IPS-18a (cell line): ENCODE measurements around the gene PMIS2.

Experiments used
- H3K27ac ChIP-seq: one replicate; pipeline ENCODE4 v1.5.1; 2013; ENCODE audit warnings: low read length
- H3K27me3 ChIP-seq: one replicate; pipeline ENCODE4 v1.6.1; 2013; ENCODE audit warnings: mild to moderate bottlenecking, low read length; ENCODE audit not compliant: control insufficient read depth, insufficient read depth
- H3K36me3 ChIP-seq: one replicate; pipeline ENCODE4 v1.6.1; 2013; ENCODE audit warnings: low read depth, low read length; ENCODE audit not compliant: control insufficient read depth
- H3K4me1 ChIP-seq: one replicate; pipeline ENCODE4 v1.6.1; 2013; ENCODE audit warnings: low read depth, low read length; ENCODE audit not compliant: control insufficient read depth
- H3K4me3 ChIP-seq: one replicate; pipeline ENCODE4 v1.5.1; 2013; ENCODE audit warnings: low read length
- H3K9ac ChIP-seq: one replicate; pipeline ENCODE4 v1.6.1; 2013; ENCODE audit warnings: mild to moderate bottlenecking, low read length, moderate library complexity
- H3K9me3 ChIP-seq: one replicate; pipeline ENCODE4 v1.6.1; 2013; ENCODE audit warnings: low read depth, low read length; ENCODE audit not compliant: control insufficient read depth

Gene PMIS2

DNA sequence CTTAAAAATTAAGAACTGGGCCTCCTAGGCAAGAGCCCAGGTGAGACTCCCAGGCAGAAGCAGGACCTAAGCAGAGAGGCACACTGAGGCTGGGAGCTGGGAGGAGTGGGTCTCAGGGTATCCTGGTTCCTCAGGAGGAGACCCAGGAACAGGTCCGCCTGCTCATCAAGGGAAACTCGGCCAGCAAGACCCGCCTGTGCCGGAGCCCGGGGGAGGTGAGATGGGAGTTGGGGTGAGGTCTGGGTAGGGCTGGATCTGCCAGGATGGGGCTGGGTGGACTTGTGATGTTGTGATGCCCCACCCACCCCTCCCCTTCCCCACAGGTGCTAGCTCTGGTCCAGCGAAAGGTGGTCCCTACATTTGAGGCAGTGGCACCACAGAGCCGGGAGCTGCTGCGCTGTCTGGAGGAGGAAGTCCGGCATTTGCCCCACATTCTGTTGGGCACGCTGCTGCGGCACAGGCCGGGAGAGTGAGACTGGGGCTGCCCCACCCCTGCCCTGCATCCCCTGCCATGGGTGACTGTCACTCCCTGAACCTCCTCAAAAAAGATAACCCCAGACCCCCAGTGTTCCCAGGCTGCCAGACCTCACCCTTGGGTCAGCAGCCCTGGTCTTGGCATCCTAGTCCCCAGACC is 33.4 kb downstream of the PMIS2 start:
- no peaks in the 10 kb centered on the region for H3K4me1 ChIP-seq
- no peaks in the 10 kb centered on the region for H3K9me3 ChIP-seq
- H3K27ac ChIP-seq = no peak overlapping the region
- no peak overlapping the region for H3K4me3 ChIP-seq
- no peak overlapping the region for H3K9ac ChIP-seq
- H3K36me3 ChIP-seq = peaks cover 18% of the 10 kb centered on the region
- no peaks in the 10 kb centered on the region for H3K27me3 ChIP-seq

DNA sequence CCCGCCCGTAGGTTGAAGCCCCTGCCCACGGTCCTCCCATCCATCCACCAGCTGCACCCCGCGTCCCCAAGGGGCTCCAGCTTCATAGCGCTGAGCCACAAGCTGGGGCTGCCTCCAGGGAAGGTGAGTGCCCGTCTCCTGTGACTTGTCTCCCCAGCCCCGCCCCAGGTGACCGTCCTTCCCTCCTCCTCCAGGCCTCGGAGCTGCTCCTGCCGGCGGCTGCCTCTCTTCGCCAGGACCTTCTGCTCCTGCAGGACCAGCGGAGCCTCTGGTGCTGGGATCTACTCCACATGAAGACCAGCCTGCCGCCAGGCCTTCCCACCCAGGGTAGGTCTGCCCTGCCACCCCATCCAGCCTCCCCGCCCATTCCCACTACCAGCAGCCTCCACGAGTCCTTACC is 34.0 kb downstream of the PMIS2 start:
- no peak overlapping the region for H3K4me3 ChIP-seq
- no peak overlapping the region for H3K27ac ChIP-seq
- H3K4me1 ChIP-seq = no peaks in the 10 kb centered on the region
- H3K9me3 ChIP-seq = no peaks in the 10 kb centered on the region
- no peak overlapping the region for H3K9ac ChIP-seq
- H3K36me3 ChIP-seq = peaks cover 17% of the 10 kb centered on the region
- no peaks in the 10 kb centered on the region for H3K27me3 ChIP-seq

DNA sequence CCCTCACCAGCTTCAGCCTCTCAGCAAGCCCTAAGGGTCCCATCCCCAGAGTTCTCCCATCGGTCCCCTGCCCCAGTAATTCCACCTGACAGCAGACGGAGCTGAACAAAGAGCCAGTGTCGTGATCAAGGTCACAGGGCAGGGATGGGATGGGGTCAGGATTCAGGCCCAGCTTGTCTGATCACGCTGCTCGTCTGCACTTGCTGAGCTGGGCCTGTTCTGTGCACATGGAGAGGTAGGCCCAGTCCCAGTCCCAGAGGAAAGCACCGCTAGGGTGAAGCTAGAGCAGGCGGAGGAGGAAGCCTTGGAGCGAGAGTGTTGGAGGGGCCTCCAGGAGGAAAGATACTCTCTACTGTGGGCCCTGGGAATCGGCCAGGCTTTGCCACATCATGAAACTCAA is 35.7 kb downstream of the PMIS2 start:
- no peak overlapping the region for H3K4me3 ChIP-seq
- H3K27ac ChIP-seq = no peak overlapping the region
- H3K36me3 ChIP-seq = peaks cover 12% of the 10 kb centered on the region
- H3K9ac ChIP-seq = no peak overlapping the region
- no peaks in the 10 kb centered on the region for H3K4me1 ChIP-seq
- no peaks in the 10 kb centered on the region for H3K9me3 ChIP-seq
- no peaks in the 10 kb centered on the region for H3K27me3 ChIP-seq

DNA sequence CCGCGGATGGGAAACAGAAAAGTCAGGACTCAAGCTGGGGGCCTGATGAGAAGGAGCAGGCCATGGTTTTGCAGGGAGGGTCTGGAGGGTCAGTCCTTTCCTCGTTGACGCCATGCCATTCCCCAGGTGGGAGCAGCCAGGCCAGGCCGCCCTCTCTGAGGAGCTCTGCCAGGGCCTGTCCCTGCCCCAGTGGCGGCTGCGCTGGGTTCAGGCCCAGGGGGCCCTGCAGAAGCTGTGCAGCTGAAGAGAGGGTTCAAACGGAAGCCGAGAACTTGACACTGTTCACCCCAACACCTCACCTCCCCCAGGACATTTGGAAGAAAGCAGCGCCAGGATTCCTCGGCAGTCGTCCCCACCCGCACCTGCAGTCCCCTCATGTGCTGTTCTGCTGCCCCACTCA is 36.8 kb downstream of the PMIS2 start:
- Histone ChIP-seq H3K27me3 (no peaks in the 10 kb centered on the region), H3K9ac (no peak overlapping the region), H3K36me3 (peaks cover 12% of the 10 kb centered on the region), H3K4me3 (no peak overlapping the region), H3K27ac (no peak overlapping the region), H3K9me3 (no peaks in the 10 kb centered on the region), H3K4me1 (no peaks in the 10 kb centered on the region)

DNA sequence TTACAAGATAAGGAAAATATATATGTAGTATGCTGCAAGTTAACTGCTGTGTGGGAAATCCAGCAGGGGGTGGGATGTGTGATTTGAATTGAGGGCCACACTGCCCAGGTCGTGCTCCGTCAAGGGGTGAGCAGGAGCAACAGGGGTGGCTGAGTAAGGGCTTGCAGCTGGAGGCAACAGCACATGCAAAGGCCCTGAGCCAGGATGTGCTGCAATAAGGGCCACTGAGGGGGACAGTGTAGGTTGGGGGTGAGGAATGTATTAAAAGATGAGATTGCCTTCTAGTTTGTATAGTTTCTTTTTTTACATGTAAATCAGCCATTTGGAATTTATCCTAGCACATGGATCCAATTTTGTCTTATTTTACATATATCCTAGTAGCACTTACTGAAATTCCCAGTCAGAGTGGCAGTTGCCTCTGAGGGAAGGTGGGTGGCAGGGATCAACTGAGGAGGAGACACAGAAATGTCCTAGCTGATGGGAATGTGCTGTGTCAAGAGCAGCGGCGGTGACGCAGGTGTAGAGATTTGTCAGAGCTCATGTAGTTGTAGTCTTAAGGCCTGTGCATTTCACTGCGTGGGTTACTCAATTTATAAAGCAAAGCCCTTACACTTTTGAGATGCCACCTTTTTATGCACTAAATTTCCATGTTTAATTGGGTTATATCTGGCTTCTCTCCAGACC is 37.5 kb downstream of the PMIS2 start:
- Histone ChIP-seq H3K36me3 (peaks cover 12% of the 10 kb centered on the region), H3K4me3 (no peak overlapping the region), H3K27me3 (no peaks in the 10 kb centered on the region), H3K27ac (no peak overlapping the region), H3K4me1 (no peaks in the 10 kb centered on the region), H3K9ac (no peak overlapping the region), H3K9me3 (no peaks in the 10 kb centered on the region)

DNA sequence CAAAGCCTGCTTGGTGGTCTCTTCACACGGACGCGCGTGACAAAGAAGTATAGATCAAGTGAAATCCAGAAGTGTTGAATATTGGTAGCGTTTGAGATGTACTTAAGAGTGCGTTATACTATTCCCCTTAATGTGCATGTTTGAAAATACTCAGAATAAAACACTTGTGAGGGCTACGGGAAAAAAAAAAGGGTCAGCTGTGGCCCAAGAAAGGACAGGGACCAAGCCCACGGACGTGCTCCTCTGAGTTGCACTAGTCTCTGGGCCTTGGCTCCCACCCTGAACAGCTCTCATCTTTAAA is 42.2 kb downstream of the PMIS2 start:
- peaks cover 21% of the 10 kb centered on the region for H3K36me3 ChIP-seq
- H3K9ac ChIP-seq = peak overlapping the region; percentile 55
- H3K4me3 ChIP-seq = peak overlapping the region; percentile 81
- H3K27ac ChIP-seq = peak overlapping the region; percentile 42
- H3K4me1 ChIP-seq = no peaks in the 10 kb centered on the region
- no peaks in the 10 kb centered on the region for H3K27me3 ChIP-seq
- no peaks in the 10 kb centered on the region for H3K9me3 ChIP-seq

DNA sequence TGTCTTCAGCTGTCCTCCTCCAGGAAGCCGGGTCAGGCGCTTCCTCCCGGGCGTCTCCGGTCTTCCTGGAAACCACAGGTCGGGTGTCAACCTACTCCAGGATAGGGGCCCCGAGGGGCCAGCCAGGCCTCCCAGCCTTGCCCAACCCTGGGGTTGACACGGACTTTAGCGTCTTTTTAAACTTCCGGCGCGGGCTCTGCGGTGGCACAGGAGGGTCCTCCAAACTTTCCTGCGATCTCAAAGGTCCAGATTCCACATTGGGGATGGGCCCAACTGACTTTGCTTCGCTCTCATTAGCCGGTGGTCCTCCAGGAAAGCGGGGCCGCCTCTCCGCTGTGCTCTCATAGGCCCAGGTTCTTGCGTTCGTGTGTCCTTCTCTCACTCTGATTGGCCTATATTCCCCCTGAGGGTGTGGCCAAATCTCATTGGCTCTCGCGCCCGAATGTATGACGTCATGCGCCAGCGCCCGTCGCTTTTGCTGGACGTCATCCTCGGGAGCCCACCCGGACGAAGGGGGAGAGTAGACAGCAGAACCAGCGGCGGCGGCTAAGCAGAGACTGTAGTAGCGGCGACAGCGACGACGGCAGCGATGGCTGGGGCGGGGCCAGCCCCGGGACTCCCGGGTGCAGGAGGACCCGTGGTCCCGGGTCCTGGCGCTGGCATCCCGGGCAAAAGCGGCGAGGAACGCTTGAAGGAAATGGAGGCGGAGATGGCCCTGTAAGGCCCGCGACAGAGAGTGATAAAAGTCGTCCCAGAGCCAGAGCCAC is 42.8 kb downstream of the PMIS2 start, which contains the start of gene RBM42:
Gene RBM42, plus strand, starts transcription at position 472 of the 767 bp plus-strand sequence. Its CDS starts 118 bp downstream, at position 590.
- Histone ChIP-seq H3K9me3 (no peaks in the 10 kb centered on the region), H3K27me3 (no peaks in the 10 kb centered on the region), H3K36me3 (peaks cover 24% of the 10 kb centered on the region), H3K27ac (peak within 1 kb of the TSS; percentile 42), H3K9ac (peak within 1 kb of the TSS; percentile 63), H3K4me1 (no peaks in the 10 kb centered on the region), H3K4me3 (peak within 1 kb of the TSS; percentile 81)

DNA sequence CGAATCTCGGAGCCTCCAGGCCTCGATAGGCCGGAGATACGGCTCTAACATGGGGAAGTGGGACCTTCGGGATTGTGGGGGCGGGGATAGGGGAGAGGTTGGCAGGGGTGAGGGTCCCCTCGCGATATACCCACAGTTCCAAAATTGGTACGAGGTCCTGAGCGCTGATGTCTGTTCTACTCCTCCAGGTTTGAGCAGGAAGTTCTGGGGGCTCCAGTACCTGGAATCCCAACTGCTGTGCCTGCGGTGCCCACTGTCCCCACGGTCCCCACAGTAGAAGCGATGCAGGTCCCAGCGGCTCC is 43.3 kb downstream of the PMIS2 start:
- H3K27ac ChIP-seq = no peak overlapping the region
- H3K9ac ChIP-seq = peak overlapping the region; percentile 63
- H3K36me3 ChIP-seq = peaks cover 29% of the 10 kb centered on the region
- no peaks in the 10 kb centered on the region for H3K9me3 ChIP-seq
- H3K27me3 ChIP-seq = no peaks in the 10 kb centered on the region
- H3K4me3 ChIP-seq = peak overlapping the region; percentile 81
- H3K4me1 ChIP-seq = no peaks in the 10 kb centered on the region

DNA sequence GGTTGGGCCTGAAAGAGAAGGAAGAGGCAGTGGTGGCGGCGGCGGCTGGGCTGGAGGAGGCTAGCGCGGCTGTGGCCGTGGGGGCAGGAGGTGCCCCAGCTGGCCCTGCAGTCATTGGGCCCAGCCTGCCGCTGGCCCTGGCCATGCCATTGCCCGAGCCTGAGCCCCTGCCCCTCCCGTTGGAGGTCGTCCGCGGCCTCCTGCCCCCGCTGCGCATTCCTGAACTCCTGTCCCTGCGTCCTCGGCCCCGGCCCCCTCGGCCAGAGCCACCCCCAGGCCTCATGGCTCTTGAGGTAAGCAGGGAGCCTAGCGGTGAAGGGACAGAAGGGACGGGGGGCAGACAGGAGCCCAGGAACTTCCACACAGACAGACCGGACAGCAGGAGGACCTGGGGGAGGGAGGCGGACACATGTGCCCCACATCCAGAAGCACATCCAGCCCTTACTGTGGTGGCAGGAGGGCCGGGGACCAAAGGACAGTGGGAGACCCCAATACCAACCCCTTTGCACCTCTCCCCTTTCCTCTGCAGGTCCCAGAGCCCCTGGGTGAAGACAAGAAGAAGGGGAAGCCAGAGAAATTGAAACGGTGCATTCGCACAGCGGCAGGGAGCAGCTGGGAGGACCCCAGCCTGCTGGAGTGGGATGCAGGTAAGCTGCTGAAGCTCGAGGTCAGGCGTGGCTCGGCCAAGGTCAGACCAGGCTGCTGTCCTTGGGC is 47.9 kb downstream of the PMIS2 start:
- H3K9me3 ChIP-seq = no peaks in the 10 kb centered on the region
- H3K9ac ChIP-seq = no peak overlapping the region
- H3K4me1 ChIP-seq = peaks cover 2% of the 10 kb centered on the region
- no peak overlapping the region for H3K27ac ChIP-seq
- H3K27me3 ChIP-seq = no peaks in the 10 kb centered on the region
- peaks cover 50% of the 10 kb centered on the region for H3K36me3 ChIP-seq
- H3K4me3 ChIP-seq = no peak overlapping the region

DNA sequence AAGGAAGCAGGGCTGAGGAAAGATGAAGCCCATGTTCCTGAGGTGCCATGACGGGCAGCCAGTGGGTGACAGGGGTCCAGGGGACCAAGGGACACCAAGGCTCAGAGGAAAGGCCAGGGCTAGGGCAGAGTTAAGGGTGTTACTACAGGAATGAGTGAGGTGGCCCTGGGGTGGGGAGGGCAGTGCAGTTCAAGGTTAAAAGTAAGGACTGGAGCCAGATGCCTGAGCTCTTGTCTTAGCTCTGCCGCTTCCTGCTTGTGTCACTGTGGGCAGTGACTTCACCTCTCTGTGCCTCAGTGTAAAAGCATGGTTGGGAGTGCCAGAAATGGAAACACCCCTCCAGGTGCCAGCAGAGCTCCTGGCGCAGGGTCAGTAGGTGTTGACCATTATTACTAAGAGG is 50.7 kb downstream of the PMIS2 start:
- no peak overlapping the region for H3K9ac ChIP-seq

More for the DNA sequence above, 50.7 kb downstream of the PMIS2 start:
- Histone ChIP-seq H3K9me3 (no peaks in the 10 kb centered on the region), H3K27ac (no peak overlapping the region), H3K4me3 (no peak overlapping the region), H3K27me3 (no peaks in the 10 kb centered on the region), H3K36me3 (peaks cover 42% of the 10 kb centered on the region), H3K4me1 (peaks cover 12% of the 10 kb centered on the region)
